ENCODE data around the gene COL6A2.

COL6A2 gene

GRCh38 chr21:46116189-46116775 lies 18.4 kb downstream of the COL6A2 start:
- DNase-seq = no peak

GRCh38 chr21:46116776-46117585 lies 19.1 kb downstream of the COL6A2 start:
- peak; percentile 34 for DNase-seq

GRCh38 chr21:46117586-46118315 lies 19.8 kb downstream of the COL6A2 start:
- no peak for DNase-seq

GRCh38 chr21:46118316-46119143 lies 20.6 kb downstream of the COL6A2 start:
- no peak for DNase-seq

- DNase-seq = no peak
These were observed 21.3 kb downstream of the COL6A2 start for GRCh38 chr21:46119144-46119636.

GRCh38 chr21:46119637-46120271 lies 21.8 kb downstream of the COL6A2 start:
- no peak for DNase-seq

- DNase-seq = no peak
These were observed 22.7 kb downstream of the COL6A2 start for GRCh38 chr21:46120301-46121285.

- DNase-seq = no peak
These were observed 23.6 kb downstream of the COL6A2 start for GRCh38 chr21:46121286-46122221.

GRCh38 chr21:46122237-46122671 lies 24.3 kb downstream of the COL6A2 start:
- DNase-seq = no peak

GRCh38 chr21:46122758-46123683 lies 25.1 kb downstream of the COL6A2 start:
- no peak for DNase-seq

GRCh38 chr21:46124083-46124925 lies 26.4 kb downstream of the COL6A2 start:
- DNase-seq = no peak

- no peak for DNase-seq
These were observed 27.3 kb downstream of the COL6A2 start for GRCh38 chr21:46124926-46125845.

GRCh38 chr21:46125846-46126301 lies 28.0 kb downstream of the COL6A2 start:
- DNase-seq = no peak

GRCh38 chr21:46126309-46127238 lies 28.7 kb downstream of the COL6A2 start:
- DNase-seq = no peak

Measured in T1000 (cell line).